ENCODE data around the gene HMCN2. TPM values are rescaled to one million over a fixed set of nuclear protein-coding genes. Genes with fewer than 3 reads are reported as not detected.

Gene HMCN2
- polyA plus RNA-seq (2012; ENCODE audit: insufficient read depth, insufficient read length): not detected

GRCh38 chr9:130265431-130266235, at the start of gene HMCN2:
Gene HMCN2, plus strand, starts transcription at chr9:130265760. Its CDS starts 119 bp downstream, at chr9:130265879.
- no peak within 1 kb of the TSS for H3K4me3 ChIP-seq (ENCODE audit: low read length)

GRCh38 chr9:130217838-130218237, 47.7 kb upstream of the HMCN2 start:
- DNase-seq (ENCODE audit: low read depth, low spot score): no peak
- no peak overlapping the region for H3K4me3 ChIP-seq (ENCODE audit: low read length)

More at GRCh38 chr9:130265431-130266235, at the start of gene HMCN2:
- no peak for DNase-seq (ENCODE audit: low read depth, low spot score)

GRCh38 chr9:130219661-130220096, 45.9 kb upstream of the HMCN2 start:
- DNase-seq (ENCODE audit: low read depth, low spot score): no peak
- H3K4me3 ChIP-seq (ENCODE audit: low read length): no peak overlapping the region

- no peak for DNase-seq (ENCODE audit: low read depth, low spot score)
- no peak overlapping the region for H3K4me3 ChIP-seq (ENCODE audit: low read length)
Observed at GRCh38 chr9:130220352-130220751, 45.2 kb upstream of the HMCN2 start.

- DNase-seq (ENCODE audit: low read depth, low spot score): no peak
- H3K4me3 ChIP-seq (ENCODE audit: low read length): no peak overlapping the region
Observed at GRCh38 chr9:130222833-130223232, 42.7 kb upstream of the HMCN2 start.

GRCh38 chr9:130225071-130225470, 40.5 kb upstream of the HMCN2 start:
- DNase-seq (ENCODE audit: low read depth, low spot score): no peak
- H3K4me3 ChIP-seq (ENCODE audit: low read length): no peak overlapping the region

- H3K4me3 ChIP-seq (ENCODE audit: low read length): no peak overlapping the region
- no peak for DNase-seq (ENCODE audit: low read depth, low spot score)
Observed at GRCh38 chr9:130225586-130225985, 40.0 kb upstream of the HMCN2 start.

GRCh38 chr9:130226112-130226511, 39.4 kb upstream of the HMCN2 start:
- no peak for DNase-seq (ENCODE audit: low read depth, low spot score)
- H3K4me3 ChIP-seq (ENCODE audit: low read length): no peak overlapping the region

- no peak for DNase-seq (ENCODE audit: low read depth, low spot score)
Observed at GRCh38 chr9:130227833-130228232, 37.7 kb upstream of the HMCN2 start.

GRCh38 chr9:130229759-130230158, 35.8 kb upstream of the HMCN2 start:
- no peak for DNase-seq (ENCODE audit: low read depth, low spot score)
- no peak overlapping the region for H3K4me3 ChIP-seq (ENCODE audit: low read length)

More at GRCh38 chr9:130227833-130228232, 37.7 kb upstream of the HMCN2 start:
- H3K4me3 ChIP-seq (ENCODE audit: low read length): no peak overlapping the region

- no peak overlapping the region for H3K4me3 ChIP-seq (ENCODE audit: low read length)
- DNase-seq (ENCODE audit: low read depth, low spot score): no peak
Observed at GRCh38 chr9:130230631-130231030, 34.9 kb upstream of the HMCN2 start.

- DNase-seq (ENCODE audit: low read depth, low spot score): no peak
- H3K4me3 ChIP-seq (ENCODE audit: low read length): no peak overlapping the region
Observed at GRCh38 chr9:130232899-130233586, 32.5 kb upstream of the HMCN2 start.

- no peak for DNase-seq (ENCODE audit: low read depth, low spot score)
- H3K4me3 ChIP-seq (ENCODE audit: low read length): no peak overlapping the region
Observed at GRCh38 chr9:130233587-130233945, 32.0 kb upstream of the HMCN2 start.

GRCh38 chr9:130234340-130235260, 31.0 kb upstream of the HMCN2 start:
- no peak for DNase-seq (ENCODE audit: low read depth, low spot score)
- no peak overlapping the region for H3K4me3 ChIP-seq (ENCODE audit: low read length)

GRCh38 chr9:130235558-130236435, 29.8 kb upstream of the HMCN2 start:
- H3K4me3 ChIP-seq (ENCODE audit: low read length): no peak overlapping the region; the same call in 1 of the 2 replicates
- peak; percentile 29 for DNase-seq (ENCODE audit: low read depth, low spot score)

- H3K4me3 ChIP-seq (ENCODE audit: low read length): no peak overlapping the region
- DNase-seq (ENCODE audit: low read depth, low spot score): no peak
Observed at GRCh38 chr9:130236436-130236985, 29.0 kb upstream of the HMCN2 start.

- no peak overlapping the region for H3K4me3 ChIP-seq (ENCODE audit: low read length)
- DNase-seq (ENCODE audit: low read depth, low spot score): no peak
Observed at GRCh38 chr9:130237076-130237475, 28.5 kb upstream of the HMCN2 start.

All from Jurkat, Clone E6-1 (cell line).